ENCODE results near the gene GAST.
A peak's percentile ranks its signal among the peaks of the same experiment; 100 is the strongest.

DNA sequence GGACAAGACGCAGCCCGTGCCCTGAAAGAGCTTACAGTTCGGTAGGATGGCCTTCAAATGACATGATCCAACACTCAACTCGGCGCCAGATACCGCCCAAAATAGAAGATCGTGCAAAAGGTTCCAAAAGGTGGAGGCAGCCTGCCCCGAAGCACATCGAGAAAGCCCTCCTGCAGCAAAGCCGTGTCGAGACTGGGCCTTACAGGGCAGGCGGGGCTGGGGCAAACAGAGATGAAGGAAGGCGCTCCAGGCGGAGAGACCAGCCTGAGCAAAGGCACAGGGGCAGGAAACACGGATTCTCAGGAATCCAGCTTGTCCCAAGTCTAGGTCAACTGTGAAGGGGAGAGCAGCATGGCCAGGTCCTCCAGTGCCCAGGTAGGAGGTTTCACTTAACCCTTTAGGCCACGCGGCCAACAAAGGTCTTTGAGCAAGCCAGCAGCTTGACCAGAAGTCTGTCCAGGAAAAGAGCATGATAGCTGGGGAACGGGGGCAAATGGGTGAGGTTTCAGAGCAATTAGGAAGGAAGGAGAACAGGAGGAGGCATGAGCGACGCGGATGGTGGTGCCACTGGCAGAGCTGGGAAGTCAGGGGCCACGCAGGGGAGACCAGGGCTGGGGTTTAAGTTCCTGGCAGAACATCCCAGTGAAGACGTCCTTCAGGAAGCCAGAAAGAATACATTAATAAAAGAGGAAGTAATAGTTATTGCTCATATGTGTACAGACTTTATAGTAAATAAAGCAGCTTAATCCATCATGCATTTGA is 44.7 kb upstream of the GAST start:
- TF ChIP-seq POLR2A (IDR thresholded peaks at IDR 0.05) (no peak), POLR2AphosphoS5 (IDR thresholded peaks at IDR 0.05) (no peak)
- TF ChIP-seq, protein P1, sequence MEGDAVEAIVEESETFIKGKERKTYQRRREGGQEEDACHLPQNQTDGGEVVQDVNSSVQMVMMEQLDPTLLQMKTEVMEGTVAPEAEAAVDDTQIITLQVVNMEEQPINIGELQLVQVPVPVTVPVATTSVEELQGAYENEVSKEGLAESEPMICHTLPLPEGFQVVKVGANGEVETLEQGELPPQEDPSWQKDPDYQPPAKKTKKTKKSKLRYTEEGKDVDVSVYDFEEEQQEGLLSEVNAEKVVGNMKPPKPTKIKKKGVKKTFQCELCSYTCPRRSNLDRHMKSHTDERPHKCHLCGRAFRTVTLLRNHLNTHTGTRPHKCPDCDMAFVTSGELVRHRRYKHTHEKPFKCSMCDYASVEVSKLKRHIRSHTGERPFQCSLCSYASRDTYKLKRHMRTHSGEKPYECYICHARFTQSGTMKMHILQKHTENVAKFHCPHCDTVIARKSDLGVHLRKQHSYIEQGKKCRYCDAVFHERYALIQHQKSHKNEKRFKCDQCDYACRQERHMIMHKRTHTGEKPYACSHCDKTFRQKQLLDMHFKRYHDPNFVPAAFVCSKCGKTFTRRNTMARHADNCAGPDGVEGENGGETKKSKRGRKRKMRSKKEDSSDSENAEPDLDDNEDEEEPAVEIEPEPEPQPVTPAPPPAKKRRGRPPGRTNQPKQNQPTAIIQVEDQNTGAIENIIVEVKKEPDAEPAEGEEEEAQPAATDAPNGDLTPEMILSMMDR (IDR thresholded peaks at IDR 0.05 in 8 of 11, conservative IDR thresholded peaks at IDR 0.05 in 3 of 11), result peak in 6 of 11 experiments; percentile 1 to 44 (median 6)
